GM12892 (cell line): ENCODE results near the gene EAF1.

Experiments used
- DNase-seq: peaks from one replicate; pipeline ENCODE4 v3.0.0; 2011; ENCODE audit not compliant: insufficient read length
- FAIRE-seq: peaks from 2 replicates; lab custom pipeline; 2011; peaks lifted over from hg19 to GRCh38; lab: Jason Lieb, UNC
- POLR2A ChIP-seq: IDR thresholded peaks from 2 replicates; pipeline ENCODE4 v1.6.1; 2011; ENCODE audit warnings: low read depth, low read length, control low read depth
- POLR2AphosphoS5 ChIP-seq: IDR thresholded peaks from 2 replicates; pipeline ENCODE4 v1.6.1; 2011; ENCODE audit warnings: low read depth, low read length, control low read depth
- TAF1 ChIP-seq: IDR thresholded peaks from 2 replicates; pipeline ENCODE4 v1.6.1; 2011; ENCODE audit warnings: low read depth, mild to moderate bottlenecking, control low read depth, low read length, borderline replicate concordance

Gene EAF1

DNA sequence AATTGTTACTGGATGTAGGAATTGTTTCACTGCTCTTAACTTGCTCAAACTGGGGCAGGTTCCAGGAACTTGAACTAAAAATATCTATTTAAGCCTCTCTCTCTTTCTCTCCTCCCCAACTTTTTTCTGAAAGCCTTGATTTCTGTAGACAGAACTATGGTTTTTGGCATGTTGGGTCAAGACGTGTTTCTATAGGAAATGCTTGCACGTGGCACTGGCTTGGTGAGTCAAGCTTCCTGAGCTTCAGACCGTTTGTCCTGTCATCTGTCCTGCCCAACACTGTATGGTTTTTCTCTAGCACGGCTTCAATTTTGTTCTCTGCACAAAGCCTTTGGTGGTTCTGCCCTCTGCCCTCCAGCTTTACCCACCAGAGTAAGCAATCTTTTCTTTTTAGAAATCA, 13.5 kb downstream of the EAF1 start:
- TF ChIP-seq POLR2AphosphoS5, result no peak
- TF ChIP-seq TAF1, result no peak
- no peak for TF ChIP-seq POLR2A
- FAIRE-seq (no peak), DNase-seq (no peak)

DNA sequence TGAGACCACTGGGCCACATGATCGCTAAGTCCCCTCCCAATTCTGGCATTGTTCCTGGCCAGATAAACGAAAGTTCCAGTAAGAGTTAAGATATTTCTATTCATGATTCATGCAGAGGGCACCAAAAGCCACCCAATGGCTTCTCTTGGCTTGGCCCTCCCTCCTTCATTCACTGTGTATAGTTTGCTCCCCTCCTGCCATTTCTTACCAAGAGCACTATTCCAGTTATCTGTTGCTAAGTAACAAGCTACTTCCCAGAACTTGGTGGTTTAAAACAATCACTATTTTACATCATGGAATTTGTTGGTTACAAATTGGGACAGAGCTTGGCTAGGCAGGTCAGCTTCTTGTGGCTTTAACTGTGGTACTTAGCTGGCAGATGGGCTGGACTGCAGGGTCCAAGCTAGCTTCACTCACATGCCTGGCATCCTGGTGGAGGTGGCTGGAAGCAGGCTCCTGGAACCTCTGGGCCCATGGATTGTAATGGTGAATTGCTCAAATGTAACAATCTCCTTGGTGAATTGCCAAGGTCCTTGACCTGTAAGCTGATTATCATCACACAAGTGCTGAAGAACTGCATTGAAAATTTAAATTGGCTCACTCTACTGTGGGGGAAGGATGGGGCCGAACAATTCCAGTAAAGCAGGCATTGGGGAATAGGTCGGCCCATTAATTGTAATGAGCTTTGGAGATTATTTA, 16.6 kb downstream of the EAF1 start:
- FAIRE-seq (no peak), DNase-seq (no peak)
- TF ChIP-seq POLR2A (no peak), TAF1 (no peak), POLR2AphosphoS5 (no peak)

DNA sequence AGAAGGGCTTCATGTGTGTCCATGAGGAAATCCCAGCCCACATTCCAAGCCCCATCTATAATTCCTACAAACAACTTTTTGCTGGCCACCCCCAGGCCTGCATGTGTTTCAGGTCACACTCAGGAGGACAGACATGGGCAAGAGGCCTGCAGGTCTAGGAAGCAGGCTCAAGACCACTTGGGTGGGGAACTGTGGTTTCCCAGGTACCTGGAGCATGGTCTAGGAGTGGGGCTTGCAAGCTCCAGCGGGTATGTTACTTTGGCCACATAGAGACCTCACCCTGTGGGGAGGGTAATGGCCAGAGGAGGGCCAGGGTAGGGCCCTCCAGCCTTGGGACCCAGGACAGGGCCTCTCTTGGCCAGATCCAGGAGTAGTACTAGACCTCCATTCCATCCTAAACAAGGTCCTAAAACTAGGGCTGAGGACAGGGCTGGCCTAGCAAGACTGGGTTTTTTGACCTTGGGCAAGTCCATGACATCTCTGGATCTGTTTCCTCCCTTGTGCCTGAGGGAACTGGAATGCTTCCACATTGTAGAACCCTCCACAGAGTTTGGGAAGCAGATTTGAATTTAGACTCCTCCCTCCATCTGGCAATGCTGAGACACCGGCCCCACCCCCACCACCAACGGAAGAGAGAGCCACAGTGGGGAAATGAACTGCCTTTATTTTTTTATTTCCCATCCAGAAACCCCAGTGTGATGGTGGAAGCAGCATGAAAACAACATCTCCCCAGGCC, 22.3 kb downstream of the EAF1 start:
- DNase-seq (no peak), FAIRE-seq (no peak)
- TF ChIP-seq POLR2A, result no peak

DNA sequence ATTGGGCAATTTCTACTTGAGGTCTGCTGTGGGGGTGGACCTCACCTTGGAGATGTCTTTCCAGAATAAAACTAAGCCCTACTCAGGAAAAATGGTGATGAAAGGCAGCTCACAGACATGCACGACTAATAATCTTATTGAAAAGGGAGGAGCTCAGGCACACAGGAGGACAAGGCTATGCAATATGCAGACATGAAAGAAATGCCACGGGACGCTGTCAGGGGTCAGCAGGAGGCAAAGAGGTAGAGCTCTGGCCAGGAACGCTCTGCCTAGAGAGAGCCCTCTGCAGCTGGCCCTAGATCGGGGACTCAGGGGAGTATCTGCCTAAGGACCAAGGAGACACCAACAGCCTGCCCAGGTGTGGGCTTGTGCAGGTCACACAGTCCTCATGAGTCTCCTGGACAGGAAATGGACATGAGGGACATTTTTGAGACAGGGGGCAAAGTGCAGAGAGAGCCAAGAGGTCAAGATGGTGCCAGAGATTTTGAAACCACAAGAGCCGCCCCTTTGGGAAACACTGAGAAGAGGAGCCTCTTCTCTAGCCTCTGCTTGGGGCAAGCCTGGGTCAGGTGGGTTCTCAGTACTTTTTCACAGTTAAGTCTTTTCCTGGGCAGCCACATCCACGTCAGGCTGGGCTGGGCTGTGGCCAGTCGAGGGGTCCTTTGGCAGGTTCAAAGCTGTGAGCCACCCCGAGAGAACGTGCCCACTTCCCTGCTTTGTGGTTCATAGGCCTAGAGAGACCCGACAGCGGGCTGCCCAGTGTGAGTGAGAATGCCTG, 23.2 kb downstream of the EAF1 start:
- no peak for TF ChIP-seq TAF1
- no peak for TF ChIP-seq POLR2AphosphoS5
- TF ChIP-seq POLR2A, result no peak
- no peak for DNase-seq
- FAIRE-seq, result no peak

DNA sequence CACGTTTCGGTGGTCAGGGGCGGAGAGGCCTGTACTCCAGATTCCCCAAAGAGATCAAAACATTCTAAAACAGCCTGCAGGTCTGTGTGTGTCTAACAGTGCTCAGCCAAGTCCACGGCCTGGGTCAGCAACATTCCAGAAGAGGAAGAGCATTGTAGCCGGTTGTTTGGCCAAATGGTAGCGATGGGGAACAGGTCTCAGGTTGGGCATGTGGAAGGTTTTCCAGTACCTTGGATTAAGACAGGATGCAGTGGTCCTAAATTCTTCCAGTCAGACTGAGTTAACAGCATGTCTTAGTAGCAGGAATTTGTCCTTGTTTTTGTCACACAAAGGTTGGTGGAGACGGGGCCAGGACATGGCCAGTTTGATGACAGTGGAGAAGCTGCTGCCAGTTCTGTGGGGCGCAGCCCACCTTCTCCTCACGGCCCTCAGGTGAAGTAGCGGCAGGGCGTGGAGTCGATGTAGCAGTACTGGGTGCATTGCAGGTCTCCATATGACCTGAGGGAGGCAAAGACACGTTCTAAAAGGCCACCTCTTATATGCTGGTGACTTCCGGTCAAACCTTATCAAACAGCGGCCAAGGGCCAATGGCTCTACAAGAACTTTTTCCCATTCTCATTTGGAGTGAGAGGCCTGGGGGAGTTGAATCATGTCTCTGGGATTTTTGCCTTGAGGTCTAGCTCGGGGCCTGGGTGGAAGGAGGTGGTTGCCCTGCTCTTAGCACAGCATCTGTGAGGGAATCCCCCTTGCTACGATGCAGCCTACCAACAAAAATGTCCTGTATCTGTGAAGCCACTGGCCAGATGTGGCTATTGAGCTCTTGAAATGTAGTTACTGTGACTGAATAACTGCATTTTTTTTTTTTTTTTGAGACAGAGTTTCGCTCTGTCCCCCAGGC, 24.1 kb downstream of the EAF1 start:
- no peak for FAIRE-seq
- TF ChIP-seq POLR2AphosphoS5 (no peak), POLR2A (no peak), TAF1 (no peak)
- no peak for DNase-seq

DNA sequence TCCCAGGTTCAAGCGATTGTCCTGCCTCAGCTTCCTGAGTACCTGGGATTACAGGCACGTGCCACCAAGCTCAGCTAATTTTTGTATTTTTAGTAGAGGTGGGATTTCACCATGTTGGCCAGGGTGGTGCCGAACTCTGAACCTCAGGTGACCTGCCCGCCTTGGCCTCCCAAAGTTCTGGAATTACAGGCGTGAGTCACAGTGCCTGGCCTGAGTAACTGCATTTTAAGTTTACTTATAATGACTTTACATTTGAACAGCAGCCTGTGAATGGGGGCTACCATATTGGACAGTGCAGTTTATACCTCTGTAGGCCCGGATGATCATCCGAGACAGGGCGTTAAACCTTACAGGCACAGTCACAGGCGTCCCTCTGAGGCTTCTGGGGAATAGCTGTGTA, 24.8 kb downstream of the EAF1 start:
- TF ChIP-seq POLR2AphosphoS5 (no peak), TAF1 (no peak), POLR2A (no peak)
- FAIRE-seq (no peak), DNase-seq (no peak)

DNA sequence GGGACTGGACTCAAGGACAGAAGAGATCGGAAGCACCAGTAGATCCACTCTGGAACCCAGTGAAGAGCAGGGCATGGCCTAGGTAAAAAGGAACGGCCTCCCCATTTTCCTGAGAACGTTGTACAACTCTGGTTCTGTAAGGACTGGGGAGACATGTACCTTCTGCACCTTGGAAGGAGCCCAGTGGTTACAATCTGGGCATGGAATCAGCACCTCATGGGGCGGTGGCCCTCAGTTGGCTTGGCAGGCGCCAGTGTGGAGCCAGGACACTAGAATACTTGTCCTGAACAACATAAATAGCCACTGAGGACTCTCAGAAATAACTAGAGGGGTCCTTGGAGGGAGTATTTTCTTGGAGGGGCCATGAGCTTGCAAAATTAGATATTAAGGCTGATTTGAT, 25.6 kb downstream of the EAF1 start:
- DNase-seq (no peak), FAIRE-seq (no peak)
- TF ChIP-seq TAF1, result no peak
- no peak for TF ChIP-seq POLR2A
- no peak for TF ChIP-seq POLR2AphosphoS5

DNA sequence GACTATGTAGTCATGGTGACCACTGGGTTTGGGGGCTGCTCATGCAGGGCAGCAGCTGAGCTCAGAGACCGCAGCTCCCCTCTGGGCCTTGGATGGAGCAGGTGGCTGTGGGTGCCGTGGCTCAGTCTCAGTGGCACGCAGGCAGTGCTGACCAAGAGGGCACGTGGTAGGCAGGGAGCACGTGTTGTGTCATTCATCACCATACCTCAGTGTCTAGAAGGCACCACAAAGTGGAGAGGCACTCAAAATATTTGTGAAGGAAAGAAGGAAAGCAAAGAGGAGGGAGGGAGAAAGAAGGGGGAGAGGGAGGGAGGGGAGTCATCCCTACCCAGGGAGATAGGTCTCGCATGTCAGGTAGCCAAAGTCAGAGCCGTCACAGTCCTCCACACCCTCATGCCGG, 26.1 kb downstream of the EAF1 start:
- TF ChIP-seq POLR2A (no peak), POLR2AphosphoS5 (no peak), TAF1 (no peak)
- DNase-seq (no peak), FAIRE-seq (no peak)

DNA sequence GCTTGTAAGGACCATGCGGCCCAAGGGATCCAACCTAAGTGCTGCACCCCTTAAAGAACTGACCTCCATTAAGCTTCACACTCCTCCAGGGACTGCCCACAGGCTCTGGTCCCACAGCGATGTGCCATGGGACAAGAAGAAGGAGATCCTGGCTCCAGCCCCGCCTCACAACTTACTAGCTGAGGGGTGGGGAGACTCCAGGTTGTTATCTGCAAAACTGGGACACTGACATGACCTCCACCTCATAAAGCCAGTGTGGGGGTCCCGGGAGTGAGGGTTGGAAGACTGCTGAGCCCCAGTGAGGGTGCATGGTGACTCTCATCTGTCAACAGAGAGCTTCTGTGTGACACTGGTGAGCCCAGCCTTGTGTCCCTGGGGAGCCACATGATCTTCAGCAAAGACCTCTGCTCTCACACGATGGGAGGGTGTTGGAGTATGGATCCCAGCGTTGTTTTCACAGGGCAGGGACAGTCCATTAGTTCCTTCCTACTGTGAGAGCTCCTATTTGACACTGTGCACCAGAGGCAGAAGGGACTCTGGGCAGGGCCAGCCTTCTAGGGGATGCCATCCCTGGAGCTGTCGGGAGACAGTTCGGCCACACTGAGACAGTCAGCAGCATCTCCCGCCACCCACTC, 26.7 kb downstream of the EAF1 start:
- TF ChIP-seq POLR2AphosphoS5 (no peak), POLR2A (no peak), TAF1 (no peak)
- no peak for FAIRE-seq
- DNase-seq, result no peak

DNA sequence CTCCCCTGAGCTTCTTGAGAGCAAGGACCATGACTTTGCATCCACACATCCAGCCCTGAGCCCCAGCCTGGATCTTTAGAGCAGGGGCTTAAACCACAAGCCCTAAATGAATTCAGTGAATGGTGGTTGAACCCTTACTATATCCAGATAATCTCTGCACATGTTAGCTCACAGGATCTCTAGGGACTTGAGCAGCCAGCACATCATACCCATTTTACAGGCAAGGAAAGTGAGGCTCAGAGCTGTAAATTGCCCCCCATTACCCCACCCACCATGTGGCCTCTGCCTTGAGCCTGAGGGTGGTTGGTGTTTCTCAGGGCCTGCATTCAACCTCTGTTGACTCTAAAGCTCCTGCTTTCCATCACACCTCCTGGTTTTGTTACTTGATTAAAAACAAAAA, 27.6 kb downstream of the EAF1 start:
- TF ChIP-seq POLR2AphosphoS5 (no peak), TAF1 (no peak), POLR2A (no peak)
- FAIRE-seq, result no peak
- no peak for DNase-seq

DNA sequence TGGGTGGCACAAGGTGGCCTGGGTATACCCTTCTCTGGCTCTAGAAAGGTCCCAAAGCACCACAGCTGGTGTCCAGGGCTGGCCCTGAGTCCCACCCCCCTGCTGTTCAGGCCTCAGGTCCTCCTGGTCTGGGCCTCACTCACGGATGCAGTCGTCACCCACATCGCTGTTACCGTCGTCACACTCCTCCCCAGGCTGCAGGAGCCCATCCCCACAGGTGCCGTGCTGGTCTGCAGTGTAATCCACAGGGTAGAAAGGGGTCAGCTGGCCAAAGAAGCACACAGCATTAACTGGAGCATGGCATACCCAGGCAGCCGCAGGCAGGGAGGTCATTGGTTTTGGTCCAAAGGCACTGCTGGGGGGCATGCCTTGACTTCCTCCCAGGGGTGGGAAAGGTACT, 28.4 kb downstream of the EAF1 start:
- TF ChIP-seq POLR2A (no peak), POLR2AphosphoS5 (no peak), TAF1 (no peak)
- no peak for FAIRE-seq

More for the DNA sequence above, 28.4 kb downstream of the EAF1 start:
- no peak for DNase-seq
